ENCODE data around the gene CHAT.

CHAT gene

DNA sequence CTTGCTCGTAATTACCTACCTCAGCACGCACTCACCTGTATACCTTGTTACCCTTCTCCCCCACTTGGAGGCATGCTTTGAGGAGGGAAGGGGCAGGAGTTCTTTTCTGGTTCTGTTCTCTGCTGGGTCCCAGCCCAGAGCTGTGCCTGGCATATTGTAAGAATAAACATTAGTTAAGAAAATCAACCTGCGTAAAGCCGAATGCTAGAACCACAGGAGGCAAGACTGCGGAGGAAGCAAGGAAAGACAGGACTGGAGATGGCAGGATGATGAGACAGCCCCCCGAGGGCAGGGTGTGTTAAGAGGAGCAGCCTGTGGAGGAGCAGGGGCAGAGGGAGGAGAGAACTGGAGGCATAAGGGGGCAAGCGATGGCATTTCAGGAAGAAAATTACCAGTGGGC is 75.1 kb downstream of the CHAT start:
- no peak overlapping the region for H3K4me3 ChIP-seq (ENCODE audit: low read depth, low read length)
- in situ Hi-C loops (cut with HindIII; ENCODE audit: low sequenced_read_pairs) = no loop called here
- DNase-seq (ENCODE audit: low read depth, low spot score) = no peak
- no peak for TF ChIP-seq CTCF (IDR thresholded peaks at IDR 0.05; ENCODE audit: low read depth, low read length)

DNA sequence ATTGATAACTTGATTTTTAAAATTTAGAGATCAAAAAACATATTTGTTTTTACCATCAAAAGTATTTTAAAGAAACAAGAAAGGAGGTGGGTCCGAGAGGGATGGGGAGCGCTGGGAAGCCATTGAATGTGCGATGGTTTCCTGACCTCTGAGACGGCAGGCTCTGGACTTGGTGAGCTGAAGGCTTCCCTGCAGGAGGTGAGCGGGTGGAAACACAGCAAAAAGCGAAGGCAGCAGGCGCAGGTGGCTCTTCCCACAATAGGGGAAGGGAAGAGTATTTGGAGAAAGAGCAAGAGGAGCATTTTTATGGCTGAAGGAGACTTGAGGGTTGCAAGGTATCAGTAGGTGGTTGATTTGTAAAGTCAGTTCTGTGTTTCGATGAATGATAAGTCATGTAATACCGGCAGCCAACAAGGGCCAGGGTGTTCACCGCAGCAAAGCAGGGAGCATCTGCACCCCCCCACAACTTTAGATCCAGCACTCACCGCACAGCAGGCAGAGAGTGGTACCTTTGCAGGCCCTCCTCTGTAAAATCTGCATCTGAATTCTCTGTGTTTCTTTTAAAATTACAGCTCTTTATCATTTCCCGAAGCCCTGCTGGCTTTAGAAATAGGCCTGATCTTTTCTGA is 76.2 kb downstream of the CHAT start:
- in situ Hi-C loops (cut with HindIII; ENCODE audit: low sequenced_read_pairs) = no loop called here
- no peak for TF ChIP-seq CTCF (IDR thresholded peaks at IDR 0.05; ENCODE audit: low read depth, low read length)
- DNase-seq (ENCODE audit: low read depth, low spot score) = no peak
- H3K4me3 ChIP-seq (ENCODE audit: low read depth, low read length) = no peak overlapping the region

GRCh38 chr10:49690698-49691356 is 77.0 kb downstream of the CHAT start:
- DNase-seq (ENCODE audit: low read depth, low spot score) = no peak
- H3K4me3 ChIP-seq (ENCODE audit: low read depth, low read length) = no peak overlapping the region
- TF ChIP-seq CTCF (IDR thresholded peaks at IDR 0.05; ENCODE audit: low read depth, low read length) = no peak
- in situ Hi-C loops (cut with HindIII; ENCODE audit: low sequenced_read_pairs) = no loop called here

DNA sequence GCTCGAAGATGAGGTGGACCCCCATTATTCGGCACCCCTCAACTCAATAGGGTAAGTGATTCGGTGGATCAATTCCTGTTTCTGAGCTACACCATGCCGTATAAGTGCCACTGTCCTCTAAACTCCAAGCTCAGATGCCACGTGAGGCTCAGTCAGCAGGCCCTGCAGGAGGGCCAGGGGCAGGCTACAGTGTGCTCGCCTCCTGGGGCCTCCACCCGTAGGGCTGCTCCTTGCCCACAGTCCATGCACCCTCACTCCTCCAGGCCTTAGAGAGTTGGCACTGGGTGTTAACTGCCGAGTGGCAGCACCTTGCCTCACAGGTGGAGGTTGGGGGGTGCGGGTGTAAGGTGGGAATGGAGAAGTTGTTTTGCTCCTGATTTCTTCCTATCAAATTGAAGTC is 77.8 kb downstream of the CHAT start:
- TF ChIP-seq CTCF (IDR thresholded peaks at IDR 0.05; ENCODE audit: low read depth, low read length) = no peak
- DNase-seq (ENCODE audit: low read depth, low spot score) = no peak
- in situ Hi-C loops (cut with HindIII; ENCODE audit: low sequenced_read_pairs) = no loop called here
- no peak overlapping the region for H3K4me3 ChIP-seq (ENCODE audit: low read depth, low read length)

- in situ Hi-C loops (cut with HindIII; ENCODE audit: low sequenced_read_pairs) = no loop called here
- TF ChIP-seq CTCF (IDR thresholded peaks at IDR 0.05; ENCODE audit: low read depth, low read length) = no peak
- DNase-seq (ENCODE audit: low read depth, low spot score) = no peak
- no peak overlapping the region for H3K4me3 ChIP-seq (ENCODE audit: low read depth, low read length)
These were observed 80.6 kb downstream of the CHAT start for GRCh38 chr10:49694466-49694865.

GRCh38 chr10:49696311-49696710 is 82.5 kb downstream of the CHAT start:
- TF ChIP-seq CTCF (IDR thresholded peaks at IDR 0.05; ENCODE audit: low read depth, low read length) = no peak
- DNase-seq (ENCODE audit: low read depth, low spot score) = no peak
- H3K4me3 ChIP-seq (ENCODE audit: low read depth, low read length) = no peak overlapping the region
- in situ Hi-C loops (cut with HindIII; ENCODE audit: low sequenced_read_pairs) = no loop called here

Data from astrocyte of the spinal cord (primary cell).